ENCODE measurements around the gene SEMA5A.

SEMA5A gene

DNA sequence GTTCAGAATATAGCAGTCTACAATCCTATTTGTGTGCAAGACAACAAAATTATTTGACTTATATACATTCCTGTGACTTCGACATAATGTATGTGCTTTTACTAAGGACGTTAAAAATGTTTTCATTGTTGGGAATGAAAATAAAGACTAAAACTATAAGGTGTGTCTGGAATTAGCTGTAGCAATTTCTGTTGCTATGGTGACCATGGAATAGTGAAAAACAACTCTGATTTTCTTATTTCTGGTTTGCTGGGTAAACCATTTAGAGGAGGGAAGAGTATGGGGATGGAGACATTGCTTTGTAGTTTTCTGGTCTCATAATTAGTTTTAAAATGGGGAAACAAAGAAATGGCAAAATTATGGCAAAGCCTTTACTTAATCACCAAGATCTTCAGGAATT lies 343.2 kb downstream of the SEMA5A start:
- no peak for DNase-seq (ENCODE audit: low read depth)

DNA sequence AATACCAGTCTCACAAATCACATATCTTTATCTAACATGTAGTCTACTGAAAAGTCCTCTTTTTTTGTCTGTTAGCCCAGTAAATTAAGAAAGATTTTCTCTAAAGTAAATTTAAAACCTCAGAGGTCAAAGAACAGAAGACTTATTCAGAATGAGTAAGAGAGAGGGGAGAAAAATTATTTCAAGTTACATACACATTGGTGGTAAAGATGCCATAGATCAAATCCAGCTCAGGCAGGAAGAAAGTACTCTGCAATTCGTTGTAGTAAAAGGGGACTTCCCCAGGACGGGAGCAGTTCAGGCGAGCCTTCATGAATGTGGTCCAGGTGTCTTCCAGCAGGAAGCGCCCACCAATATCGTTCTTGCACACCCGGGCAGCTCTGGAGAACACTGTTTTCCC lies 344.1 kb downstream of the SEMA5A start:
- DNase-seq (ENCODE audit: low read depth) = no peak

DNA sequence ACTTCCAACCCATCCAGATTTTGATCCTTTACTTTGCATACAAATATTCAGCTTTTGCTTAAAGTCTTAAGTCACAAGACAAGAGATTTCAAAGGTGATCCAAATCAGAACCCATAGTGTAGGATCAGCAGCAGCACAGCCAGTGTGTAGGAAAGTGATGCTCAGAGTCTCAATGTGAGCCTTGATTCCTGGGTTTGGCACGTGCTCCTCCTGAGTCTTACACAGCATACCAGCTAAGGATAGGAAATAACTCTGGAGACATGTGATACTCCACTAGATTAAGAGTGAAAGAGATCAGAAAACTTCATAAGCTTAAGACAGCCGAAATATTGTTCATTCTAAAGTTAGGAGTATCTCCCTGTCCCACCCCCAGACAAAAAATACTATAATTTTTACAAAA lies 344.9 kb downstream of the SEMA5A start:
- DNase-seq (ENCODE audit: low read depth) = no peak

DNA sequence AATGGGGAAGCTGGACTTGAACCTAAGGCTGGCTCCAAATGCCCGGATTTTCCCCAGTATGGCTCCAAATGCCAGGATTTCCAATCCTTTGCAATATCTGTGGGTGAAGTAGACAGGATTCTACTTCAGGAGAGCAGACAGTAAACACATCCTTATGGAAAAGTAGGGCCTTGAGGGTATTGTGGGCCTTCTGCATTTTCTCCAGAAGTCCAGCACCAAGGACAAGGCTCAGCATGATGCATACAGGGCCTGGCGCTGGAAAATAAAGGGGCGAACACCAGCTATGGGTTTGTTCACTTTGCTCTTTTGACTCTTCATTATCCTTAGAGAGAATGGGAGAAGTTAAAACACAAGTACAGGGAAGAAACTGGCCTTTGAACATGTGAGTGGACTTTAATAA lies 347.5 kb downstream of the SEMA5A start:
- DNase-seq (ENCODE audit: low read depth) = no peak

DNA sequence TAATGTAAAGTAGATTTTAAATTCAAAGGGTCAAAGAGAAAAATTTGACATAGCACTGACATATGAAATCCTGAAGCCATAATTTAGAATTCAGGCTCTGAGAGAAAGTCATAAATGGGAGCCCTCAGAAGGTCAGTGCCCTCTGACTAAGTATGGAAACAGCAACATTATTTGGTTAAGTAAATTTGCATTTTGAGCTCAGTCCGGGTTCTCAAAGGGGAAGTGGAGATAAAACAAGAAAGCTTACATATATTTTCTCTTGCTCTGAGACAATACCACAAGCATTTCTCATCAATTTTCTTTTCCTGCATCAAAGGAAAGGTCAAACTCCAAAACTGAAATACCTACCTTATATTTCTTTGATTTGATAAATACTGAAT lies 348.0 kb downstream of the SEMA5A start:
- no peak for DNase-seq (ENCODE audit: low read depth)

DNA sequence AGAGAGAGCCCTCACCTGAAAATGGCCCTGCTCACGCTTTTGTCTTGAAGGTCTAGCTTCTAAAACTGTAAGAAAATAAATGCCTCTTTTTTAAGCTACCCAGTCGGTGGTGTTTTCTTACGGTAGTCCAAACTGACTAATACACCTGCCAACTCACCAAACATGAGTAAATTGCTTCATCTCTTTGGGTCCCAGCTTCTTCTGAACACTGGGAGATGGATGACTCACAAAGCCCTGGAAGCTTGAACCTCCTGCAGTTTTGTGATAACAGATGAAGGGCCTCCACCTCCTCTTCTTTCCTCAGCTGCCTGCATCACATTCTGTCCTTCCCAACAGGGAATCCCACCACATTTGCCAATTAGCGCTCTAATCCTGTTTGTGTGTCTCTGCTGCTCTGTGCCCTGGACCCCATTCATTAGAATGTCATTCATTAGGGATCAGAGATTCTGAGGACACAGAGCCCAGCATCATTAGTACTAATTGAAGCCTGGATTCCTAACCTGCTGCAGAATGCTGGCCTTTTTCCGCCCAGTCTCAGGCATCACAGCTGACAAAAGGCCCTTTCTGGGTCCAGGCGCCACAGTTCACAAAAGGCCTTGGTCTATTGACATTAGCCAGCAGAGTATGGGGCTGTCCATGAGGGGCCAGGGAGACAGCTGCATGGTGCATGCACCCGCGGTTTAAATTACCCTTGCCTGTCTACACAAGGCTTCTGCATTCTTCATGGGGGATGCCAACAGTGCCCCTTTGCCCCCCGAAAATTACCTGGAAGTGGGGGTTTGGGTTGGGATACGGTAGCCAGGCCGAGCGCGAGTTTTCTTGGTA lies 349.3 kb downstream of the SEMA5A start:
- DNase-seq (ENCODE audit: low read depth) = no peak

DNA sequence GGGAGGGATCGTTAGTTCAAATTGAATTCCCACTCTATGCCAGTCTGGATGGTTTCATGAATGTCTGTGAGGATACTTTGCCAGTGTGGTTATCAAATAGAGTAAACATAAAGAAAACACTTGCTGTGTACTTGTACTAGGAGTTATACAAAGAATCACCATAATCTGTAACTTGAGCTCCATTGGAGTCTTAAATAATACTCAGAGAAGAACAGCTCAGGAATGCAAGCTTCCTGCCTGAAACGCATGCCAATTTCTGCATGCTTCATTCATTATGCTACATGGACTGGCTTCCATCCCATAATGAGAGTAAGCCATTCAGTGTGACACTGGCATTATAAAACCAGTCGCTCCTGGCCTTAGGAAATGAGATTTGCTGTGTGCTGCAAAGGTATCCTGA lies 351.4 kb downstream of the SEMA5A start:
- DNase-seq (ENCODE audit: low read depth) = no peak

DNA sequence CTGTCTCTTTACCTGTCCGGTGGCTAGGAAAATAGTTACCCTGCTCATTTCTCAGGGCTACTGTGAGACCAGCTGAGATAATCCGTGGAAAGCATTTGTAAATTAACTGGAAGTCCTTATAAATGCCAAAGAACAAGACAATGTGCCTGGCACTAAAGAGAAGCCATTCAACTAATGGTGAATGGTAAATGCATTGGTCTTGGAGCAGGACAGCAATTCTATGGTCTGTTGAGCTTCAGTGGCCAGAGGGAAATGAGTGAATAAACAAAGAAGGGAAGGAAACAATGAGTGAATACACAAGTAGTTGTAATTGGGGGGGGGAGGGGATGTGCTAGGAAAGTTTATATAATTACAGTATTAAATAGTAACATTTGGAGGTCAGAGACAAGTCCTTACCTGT lies 353.6 kb downstream of the SEMA5A start:
- no peak for DNase-seq (ENCODE audit: low read depth)

DNA sequence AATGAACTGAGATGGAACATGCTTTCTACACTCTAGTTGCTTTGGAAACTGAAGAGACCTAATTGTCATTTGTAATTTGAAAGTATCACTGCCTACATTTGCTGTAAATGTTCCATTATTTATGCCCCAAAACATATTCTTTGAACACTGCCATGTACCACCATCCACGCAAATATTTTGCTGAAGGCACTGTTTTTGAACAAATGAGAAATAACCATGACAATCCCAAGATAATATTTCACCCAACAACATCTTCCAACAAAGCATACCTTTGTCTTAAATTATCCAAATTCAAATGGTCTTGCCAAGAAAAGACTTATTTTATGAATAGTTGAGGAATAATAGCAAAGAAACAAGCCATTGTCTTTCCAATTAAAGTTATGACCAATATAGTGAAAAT lies 356.2 kb downstream of the SEMA5A start:
- DNase-seq (ENCODE audit: low read depth) = no peak

DNA sequence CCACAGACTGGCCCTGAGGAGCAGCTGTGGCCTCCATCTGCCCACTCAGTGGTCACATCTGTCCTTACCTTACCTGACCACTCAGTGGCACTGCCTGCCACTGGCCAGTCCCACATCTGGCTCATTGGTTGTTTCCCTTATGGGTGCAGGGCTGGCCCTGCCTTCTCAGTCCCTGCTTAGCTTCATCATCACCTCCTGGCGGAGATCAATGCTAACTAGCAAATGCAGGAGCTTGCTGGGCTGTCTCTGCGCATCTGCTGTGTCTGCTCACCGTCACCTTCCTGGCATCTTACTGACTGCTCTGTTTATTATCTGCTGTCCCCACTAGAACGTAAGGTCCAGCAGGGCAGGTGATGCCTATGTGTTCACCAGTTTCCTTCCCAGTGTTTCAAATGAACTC lies 356.9 kb downstream of the SEMA5A start:
- DNase-seq (ENCODE audit: low read depth) = no peak

DNA sequence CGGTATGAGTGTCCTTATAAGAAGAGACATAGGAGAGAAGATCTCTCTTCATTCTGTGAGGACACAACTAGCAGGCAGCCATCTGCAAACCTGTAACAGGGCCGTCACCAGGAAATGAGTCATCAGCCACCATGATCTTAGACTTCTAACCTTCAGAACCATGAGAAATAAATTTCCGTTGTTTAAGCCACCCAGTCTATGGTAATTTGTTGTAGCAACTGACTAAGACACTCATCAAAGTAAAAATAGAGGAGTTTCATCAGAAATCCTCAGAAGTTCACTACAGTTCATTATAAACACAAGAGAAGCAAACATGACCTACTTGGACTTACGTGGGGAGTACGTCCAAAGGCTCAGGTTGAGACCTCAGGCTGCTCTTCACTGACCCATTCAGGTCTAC lies 357.7 kb downstream of the SEMA5A start:
- DNase-seq (ENCODE audit: low read depth) = no peak

DNA sequence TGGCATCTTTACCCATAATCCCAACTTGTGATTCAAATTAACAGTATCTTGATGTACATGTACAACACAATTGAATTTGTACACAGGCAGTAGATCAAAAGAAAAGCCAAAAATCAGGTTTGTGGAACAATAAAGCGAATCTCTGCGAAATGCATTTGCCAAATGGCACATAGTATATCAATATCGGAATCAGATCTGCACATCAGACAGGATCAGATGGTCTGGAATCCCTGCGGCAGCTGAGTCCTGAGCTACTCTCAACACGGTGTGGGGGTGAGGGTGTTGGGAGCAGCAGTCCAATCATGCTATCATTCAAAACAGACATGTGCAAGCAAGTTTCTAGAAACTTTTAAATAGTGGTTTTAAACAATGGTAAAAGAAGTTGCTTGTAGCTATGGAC lies 358.3 kb downstream of the SEMA5A start:
- no peak for DNase-seq (ENCODE audit: low read depth)

DNA sequence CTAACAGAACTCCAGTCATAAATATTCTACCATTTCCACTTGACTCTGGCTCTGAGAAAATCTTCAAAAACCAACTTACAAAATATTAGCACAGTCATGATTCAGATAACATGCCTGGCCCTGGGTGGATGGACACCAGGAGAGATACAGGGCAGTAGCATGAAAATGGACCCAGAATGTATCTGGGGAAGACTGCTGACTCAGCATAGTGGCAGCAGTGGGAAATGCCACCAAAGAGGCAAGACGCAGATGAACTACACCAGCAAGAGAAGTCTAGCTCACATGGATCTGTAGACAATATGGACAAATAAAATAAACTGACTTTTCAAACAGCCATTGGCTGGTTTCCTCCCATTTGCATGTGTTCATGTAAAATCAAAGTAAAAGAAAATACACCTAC lies 359.8 kb downstream of the SEMA5A start:
- DNase-seq (ENCODE audit: low read depth) = no peak

DNA sequence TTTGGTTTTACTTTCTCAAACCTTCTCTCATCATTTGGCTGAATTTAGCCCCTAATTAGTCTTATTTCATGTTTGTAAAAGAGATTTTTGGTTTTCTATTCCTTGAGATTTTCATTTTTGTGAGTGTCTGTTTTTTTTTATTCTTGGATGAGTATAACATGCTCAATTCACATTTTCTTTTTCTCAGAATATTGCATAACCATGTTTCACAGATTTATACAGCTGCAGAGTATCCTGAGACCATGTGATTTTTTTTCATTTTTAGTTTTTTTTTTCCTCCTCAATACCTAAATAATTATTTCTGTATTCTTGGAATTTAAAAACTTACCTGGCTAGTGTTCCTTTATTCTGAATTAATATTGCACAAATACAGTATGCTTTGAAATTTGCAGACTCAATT lies 361.9 kb downstream of the SEMA5A start:
- no peak for DNase-seq (ENCODE audit: low read depth)

DNA sequence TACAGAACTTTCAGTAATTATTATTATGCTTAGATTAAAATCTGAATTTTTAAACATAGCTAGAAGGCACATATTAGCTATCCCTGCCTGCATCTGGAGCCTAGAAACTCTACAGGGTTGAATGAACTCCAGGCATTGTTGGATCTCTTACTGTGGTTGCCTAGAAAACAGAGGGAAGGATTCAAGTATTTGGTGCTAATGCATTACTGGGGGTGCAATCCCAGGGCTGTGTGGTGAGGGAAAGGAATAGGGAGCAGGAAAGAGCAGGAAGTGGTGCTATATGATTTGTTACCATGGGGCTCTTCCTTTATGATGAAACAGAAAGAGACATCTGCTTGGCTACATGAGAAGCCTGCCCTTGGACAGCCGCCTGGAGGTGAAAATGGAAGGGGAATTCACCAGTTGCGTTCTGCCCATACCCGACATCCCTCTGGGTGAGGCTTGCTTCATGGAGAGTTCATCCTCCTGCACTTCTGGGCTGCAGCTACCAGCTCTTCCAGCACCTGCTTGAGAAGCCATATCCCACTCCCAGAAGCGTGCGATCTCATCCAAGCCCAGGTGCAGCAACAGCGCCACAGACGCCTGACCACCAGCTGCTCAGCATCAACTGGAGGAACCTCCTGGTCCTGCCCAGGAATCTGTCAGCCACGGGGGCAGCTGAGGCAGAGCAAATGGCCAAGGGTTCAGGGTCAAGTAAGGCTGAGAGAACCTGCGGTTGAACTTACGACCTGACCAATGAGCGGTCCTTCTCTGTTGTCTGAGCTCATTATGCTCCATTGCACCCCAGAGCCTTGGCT lies 362.8 kb downstream of the SEMA5A start:
- DNase-seq (ENCODE audit: low read depth) = no peak

DNA sequence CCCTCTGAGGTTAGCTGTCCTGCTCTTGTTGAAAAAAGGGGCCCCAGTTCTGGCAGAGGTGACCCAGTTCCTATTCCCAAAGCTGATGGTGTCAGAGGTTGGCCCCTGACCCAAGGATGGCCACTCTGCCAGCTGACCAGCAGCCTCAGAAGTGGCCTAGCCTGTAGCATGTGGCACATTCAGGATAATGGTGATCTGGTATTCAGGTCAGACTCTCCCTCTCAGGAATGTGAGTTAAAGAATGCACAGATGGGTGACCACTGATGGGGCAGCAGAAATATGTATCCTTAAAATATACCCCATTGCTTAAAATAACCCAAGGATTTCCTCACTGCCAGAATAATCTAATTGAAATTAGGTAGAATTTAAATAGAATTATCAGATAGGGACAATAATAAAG lies 369.2 kb downstream of the SEMA5A start:
- no peak for DNase-seq (ENCODE audit: low read depth)

DNA sequence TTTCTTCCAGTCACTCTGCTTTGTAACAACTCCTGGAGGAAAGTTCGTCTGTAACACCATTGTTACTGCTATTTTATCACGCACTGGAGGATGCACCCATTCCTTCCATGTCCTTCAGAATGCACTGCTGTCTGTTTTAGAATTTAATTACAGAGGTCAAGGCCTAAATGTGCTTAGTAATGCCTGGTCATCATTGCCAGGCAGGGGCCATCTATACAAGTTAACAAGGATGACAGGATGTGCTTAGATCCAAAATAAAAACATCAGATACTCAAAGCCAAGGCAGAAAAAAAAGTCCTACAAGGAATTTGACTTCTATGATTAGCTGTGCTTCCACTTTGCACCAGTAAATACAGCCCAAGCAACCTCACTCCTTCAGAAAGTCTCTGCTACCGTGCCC lies 371.4 kb downstream of the SEMA5A start:
- no peak for DNase-seq (ENCODE audit: low read depth)

DNA sequence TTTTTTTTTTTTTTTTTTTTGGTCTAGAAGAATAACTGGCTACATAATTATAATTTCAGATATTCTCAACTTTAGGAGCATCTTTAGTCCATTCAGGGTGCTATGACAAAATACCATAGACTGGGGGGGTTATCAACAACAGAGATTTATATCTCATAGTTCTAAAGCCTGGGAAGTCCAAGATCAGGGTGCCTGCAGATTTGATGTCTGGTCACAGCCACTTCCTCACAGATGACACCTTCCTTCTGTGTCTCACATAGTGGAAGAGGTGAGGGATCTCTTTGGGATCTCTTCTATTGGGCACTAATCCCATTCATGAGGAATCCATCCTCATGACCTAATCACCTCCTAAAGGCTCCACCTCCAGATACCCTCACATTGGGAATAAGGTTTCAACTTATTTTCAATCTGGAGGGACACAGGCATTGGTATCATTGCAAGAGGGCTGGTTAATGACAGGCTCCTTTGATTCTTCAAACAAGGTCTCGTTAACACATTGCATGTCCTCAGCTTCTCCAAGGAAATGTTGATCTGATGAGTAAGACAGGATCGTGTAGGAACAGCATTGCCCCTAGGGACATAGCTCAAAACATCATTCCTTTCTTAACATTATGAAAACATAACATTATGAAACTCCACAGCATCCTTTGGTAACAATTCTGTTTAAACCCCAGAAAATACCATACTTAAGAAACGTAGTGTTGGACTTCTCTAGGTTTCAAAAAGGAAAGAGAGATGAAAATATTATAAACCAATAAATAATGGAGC lies 372.4 kb downstream of the SEMA5A start:
- no peak for DNase-seq (ENCODE audit: low read depth)

DNA sequence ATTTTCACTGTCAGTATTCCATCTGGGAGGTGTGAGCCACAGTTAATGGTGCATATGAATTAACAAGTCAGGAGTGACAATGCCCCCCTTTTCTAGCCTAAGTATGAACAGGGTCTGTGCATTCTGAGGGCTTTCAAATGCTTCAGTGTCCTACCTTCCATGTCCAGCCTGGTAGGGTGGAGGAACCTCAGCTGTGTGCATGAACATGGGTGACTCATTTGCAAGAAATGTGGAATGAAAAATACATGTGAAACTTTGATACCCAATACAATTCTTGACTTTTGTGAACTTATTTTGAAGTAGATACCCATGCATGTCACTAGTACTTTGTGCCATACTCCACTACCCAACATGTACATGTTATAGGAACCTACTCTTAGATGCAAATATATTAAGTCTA lies 375.8 kb downstream of the SEMA5A start:
- DNase-seq (ENCODE audit: low read depth) = no peak

DNA sequence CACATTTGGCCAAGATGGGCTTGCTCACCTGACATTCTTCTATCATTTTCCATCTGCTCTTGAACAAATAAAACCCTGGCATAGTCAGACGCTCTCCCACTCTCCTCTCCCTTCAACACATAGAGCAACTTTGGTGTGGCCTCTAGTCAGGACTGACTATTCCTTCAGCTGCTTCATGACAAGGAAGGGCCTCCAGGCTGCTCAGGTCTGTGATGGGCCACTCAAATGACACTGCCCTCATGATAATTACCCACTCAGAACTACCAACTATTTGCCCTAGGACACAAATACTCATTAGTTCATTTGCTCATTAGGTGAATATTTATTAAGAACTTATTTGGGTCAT lies 376.3 kb downstream of the SEMA5A start:
- no peak for DNase-seq (ENCODE audit: low read depth)

DNA sequence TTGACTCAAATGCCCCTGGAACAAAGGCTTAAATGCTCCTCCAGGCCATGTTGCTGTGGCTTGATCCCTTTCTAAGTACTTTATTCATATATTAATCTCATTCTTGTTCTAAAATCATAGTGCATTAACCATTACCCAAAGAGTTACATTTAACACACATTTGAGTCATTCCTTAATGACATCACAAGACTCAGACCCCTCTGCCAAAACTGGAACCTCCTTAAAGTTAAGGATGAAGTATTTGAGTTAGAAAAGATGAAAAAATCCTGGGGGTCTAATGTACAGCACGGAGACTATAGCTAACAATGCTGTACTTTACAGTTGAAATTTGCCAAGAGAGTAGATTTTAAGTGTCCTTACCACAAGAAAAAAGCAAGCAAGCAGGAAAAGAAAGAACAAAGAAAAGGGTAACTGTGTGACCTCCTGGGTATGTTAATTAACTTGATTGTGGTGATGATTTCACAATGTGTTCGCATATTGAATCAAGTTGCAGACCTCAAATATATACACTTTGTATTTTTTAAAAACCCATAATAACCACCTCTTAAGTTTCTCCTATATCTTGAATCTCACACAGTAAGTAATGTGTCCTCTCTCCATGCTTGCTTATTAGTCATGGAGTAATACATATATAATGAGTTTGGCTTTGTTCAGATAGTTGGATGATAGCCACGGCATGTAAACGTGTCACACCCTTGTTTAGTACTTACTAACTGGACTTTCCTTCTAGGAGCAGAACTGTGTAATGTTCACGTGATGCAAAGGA lies 376.9 kb downstream of the SEMA5A start:
- no peak for DNase-seq (ENCODE audit: low read depth)
